Stimulated activated naive CD8-positive, alpha-beta T cell treated with anti-CD3 and anti-CD28 coated beads, Interleukin-15, Interleukin-2, amounts not matched to agents 100 ng/mL and 50 ng/mL, for 24 hours (primary cell): ENCODE measurements around the gene UBE2L6.

ENCODE experiments used
- H3K27ac Mint-ChIP-seq: one replicate; pipeline ENCODE4 v1.8.0; 2021; ENCODE audit warnings: mild to moderate bottlenecking, mixed read lengths
- H3K27me3 Mint-ChIP-seq: one replicate; pipeline ENCODE4 v1.8.0; 2021; ENCODE audit warnings: mixed read lengths
- H3K36me3 Mint-ChIP-seq: one replicate; pipeline ENCODE4 v1.8.0; 2021; ENCODE audit warnings: low read depth, mixed read lengths
- H3K4me1 Mint-ChIP-seq: one replicate; pipeline ENCODE4 v1.8.0; 2021; ENCODE audit warnings: low read depth, mixed read lengths
- H3K4me3 Mint-ChIP-seq: one replicate; pipeline ENCODE4 v1.8.0; 2021; ENCODE audit warnings: mild to moderate bottlenecking, mixed read lengths
- H3K9me3 Mint-ChIP-seq: one replicate; pipeline ENCODE4 v1.8.0; 2021; ENCODE audit warnings: mixed read lengths

Gene UBE2L6

GRCh38 chr11:57502870-57503269 lies 64.6 kb downstream of the UBE2L6 start:
- H3K4me1 Mint-ChIP-seq: no peaks in the 10 kb centered on the region
- H3K9me3 Mint-ChIP-seq: no peaks in the 10 kb centered on the region
- H3K36me3 Mint-ChIP-seq: peaks cover 25% of the 10 kb centered on the region
- no peak overlapping the region for H3K4me3 Mint-ChIP-seq
- no peak overlapping the region for H3K27ac Mint-ChIP-seq
- H3K27me3 Mint-ChIP-seq: no peaks in the 10 kb centered on the region

- peaks cover 25% of the 10 kb centered on the region for H3K36me3 Mint-ChIP-seq
- no peaks in the 10 kb centered on the region for H3K4me1 Mint-ChIP-seq
- H3K9me3 Mint-ChIP-seq: no peaks in the 10 kb centered on the region
- H3K27me3 Mint-ChIP-seq: no peaks in the 10 kb centered on the region
- H3K4me3 Mint-ChIP-seq: no peak overlapping the region
- H3K27ac Mint-ChIP-seq: no peak overlapping the region
Measured at GRCh38 chr11:57502376-57502775, 65.1 kb downstream of the UBE2L6 start.

- Mint-ChIP-seq H3K4me3 (no peak overlapping the region), H3K4me1 (no peaks in the 10 kb centered on the region), H3K9me3 (no peaks in the 10 kb centered on the region), H3K36me3 (peaks cover 26% of the 10 kb centered on the region), H3K27me3 (no peaks in the 10 kb centered on the region), H3K27ac (no peak overlapping the region)
Measured at GRCh38 chr11:57501953-57502352, 65.5 kb downstream of the UBE2L6 start.
